Panc1 (cell line): Measurements from ENCODE around the gene NUPR1. TPM values are rescaled to one million over a fixed set of nuclear protein-coding genes. Genes with fewer than 3 reads are reported as not detected.

Experiments
- ATAC-seq: fragments of 200-7000 bp; cut with Tn5 transposase; 2 replicates; pipeline ENCODE4 v1.9.1; 2020; ENCODE audit warnings: mild to moderate bottlenecking, moderate library complexity
- BruUV-seq: library from RNA; stranded (reverse); fragments of 400-500 nt; replicated peaks from 2 replicates; lab custom pipeline; 2021; lab: Mats Ljungman, UMichigan
- CTCF ChIA-PET: fragments of 300-600 bp; sonication (Branson Sonifier 250); formaldehyde crosslinking; loops from one replicate; lab custom pipeline; 2022; ENCODE audit warnings: antibody characterized with exemption; lab: Charles Lee
- POLR2A ChIA-PET: fragments of 300-600 bp; sonication (Branson Sonifier 250); formaldehyde crosslinking; loops from one replicate; lab custom pipeline; 2022; ENCODE audit warnings: antibody characterized with exemption; lab: Charles Lee
- DNase-seq: peaks from one replicate; pipeline ENCODE4 v3.0.0-alpha.2; 2010; ENCODE audit warnings: low read depth, low spot score
- H3K27ac ChIP-seq: 2 replicates; pipeline ENCODE4 v1.5.1; 2011; ENCODE audit warnings: mild to moderate bottlenecking, low read length, inconsistent platforms
- H3K27me3 ChIP-seq: fragments of 200-500 bp; sonication (Bioruptor generic); 2 replicates; pipeline ENCODE4 v1.6.0; 2014; ENCODE audit warnings: low read length, inconsistent platforms; ENCODE audit not compliant: control insufficient read depth, insufficient read depth
- H3K36me3 ChIP-seq: fragments of 200-500 bp; sonication (Bioruptor generic); 2 replicates; pipeline ENCODE4 v1.5.1; 2014; ENCODE audit warnings: inconsistent platforms, mild to moderate bottlenecking, low read length, moderate library complexity; ENCODE audit not compliant: control insufficient read depth, insufficient read depth
- H3K4me1 ChIP-seq: 2 replicates; pipeline ENCODE4 v1.5.1; 2011; ENCODE audit warnings: inconsistent platforms, mild to moderate bottlenecking, low read length, moderate library complexity; ENCODE audit not compliant: control insufficient read depth, insufficient read depth
- H3K4me3 ChIP-seq, 2 experiments: 2 replicates each; pipeline ENCODE4 v1.5.1; 2011 to 2012; ENCODE audit warnings: low read depth in 2 of 2, low read length in 2 of 2, mild to moderate bottlenecking in 2 of 2, inconsistent platforms in 1 of 2, moderate library complexity in 1 of 2
- H3K9me3 ChIP-seq: fragments of 200-500 bp; sonication (Bioruptor generic); 2 replicates; pipeline ENCODE4 v1.5.1; 2014; ENCODE audit warnings: low read depth, mild to moderate bottlenecking, inconsistent platforms, low read length, moderate library complexity; ENCODE audit not compliant: control insufficient read depth, insufficient read depth
- CTCF ChIP-seq: fragments of 450-650 bp; IDR thresholded peaks from 2 replicates; pipeline ENCODE4 v1.5.1; 2017; ENCODE audit warnings: mild to moderate bottlenecking
- POLR2AphosphoS5 ChIP-seq: IDR thresholded peaks from 2 replicates; pipeline ENCODE4 v1.6.1; 2012; ENCODE audit warnings: mild to moderate bottlenecking, low read depth, low read length, moderate library complexity
- REST ChIP-seq, 2 experiments: IDR thresholded peaks; 2 replicates each; pipeline ENCODE4 v1.6.1; 2011 to 2012; ENCODE audit warnings: low read depth in 2 of 2, control low read depth in 1 of 2, low read length in 1 of 2, mild to moderate bottlenecking in 1 of 2, moderate library complexity in 1 of 2; ENCODE audit not compliant: insufficient read depth in 1 of 2
- SIN3A ChIP-seq: IDR thresholded peaks from 2 replicates; pipeline ENCODE4 v1.6.1; 2012; ENCODE audit warnings: low read depth, mild to moderate bottlenecking, low read length, moderate library complexity, borderline replicate concordance; ENCODE audit not compliant: insufficient read depth
- TCF7L2 ChIP-seq: IDR thresholded peaks from 2 replicates; pipeline ENCODE4 v1.6.1; 2011; ENCODE audit warnings: mild to moderate bottlenecking, low read depth, low read length, inconsistent platforms
- in situ Hi-C: cut with HindIII; loops from 2 replicates; pipeline ENCODE4 v1.10.0; 2016; ENCODE audit warnings: low sequenced_read_pairs, low pct_unique_long_range_greater_than_20kb
- intact Hi-C: fragments of 100-400 bp; cut with micrococcal nuclease; formaldehyde crosslinking; loops from one replicate; pipeline ENCODE4 v1.10.0; 2022; ENCODE audit not compliant: unreplicated experiment
- total RNA-seq: library from RNA; stranded (reverse); gene quantifications from one replicate; pipeline ENCODE4 v1.2.1, GENCODE V29; 2021; ENCODE audit not compliant: unreplicated experiment

NUPR1 gene
- total RNA-seq, 1 experiment from 2014 or later = 79.7 TPM

GRCh38 chr16:28497861-28498599 is 40.7 kb downstream of the NUPR1 start:
- ChIA-PET POLR2A (interaction anchor here (0.5 kb wide), 1 partner anchor 52 kb away, joined by 4 read pairs; no protein-coding TSS in a partner anchor), CTCF (no interaction called here)
- DNase-seq (no peak), ATAC-seq (no peak)
- Histone ChIP-seq H3K4me1 (no peaks in the 10 kb centered on the region), H3K36me3 (no peaks in the 10 kb centered on the region), H3K27ac (no peak overlapping the region), H3K4me3 (no peak overlapping the region), H3K27me3 (no peaks in the 10 kb centered on the region), H3K9me3 (no peaks in the 10 kb centered on the region)
- no TSS peak for BruUV-seq
- TF ChIP-seq REST (IDR thresholded peaks at IDR 0.05; ENCODE audit: insufficient read depth in 1 of 2, low read depth in 2 of 2, low read length in 1 of 2) (no peak), POLR2AphosphoS5 (no peak), TCF7L2 (no peak), SIN3A (no peak), CTCF (no peak)
- intact Hi-C loops (no loop called here), in situ Hi-C loops (no loop called here)

GRCh38 chr16:28497386-28497785 is 41.4 kb downstream of the NUPR1 start:
- Histone ChIP-seq H3K27ac (no peak overlapping the region), H3K36me3 (no peaks in the 10 kb centered on the region), H3K4me3 (no peak overlapping the region), H3K4me1 (no peaks in the 10 kb centered on the region; the same call in 1 of the 2 replicates), H3K9me3 (no peaks in the 10 kb centered on the region), H3K27me3 (no peaks in the 10 kb centered on the region)
- no TSS peak for BruUV-seq
- in situ Hi-C loops (no loop called here), intact Hi-C loops (no loop called here)
- ATAC-seq = no peak
- no peak for TF ChIP-seq TCF7L2
- TF ChIP-seq POLR2AphosphoS5 = no peak
- no peak for TF ChIP-seq CTCF
- TF ChIP-seq SIN3A = no peak
- TF ChIP-seq REST (IDR thresholded peaks at IDR 0.05; ENCODE audit: insufficient read depth in 1 of 2, low read depth in 2 of 2, low read length in 1 of 2) = no peak
- ChIA-PET POLR2A (no interaction called here), CTCF (no interaction called here)
- no peak for DNase-seq
